ENCODE measurements around the gene BACE2. TPM values are rescaled to one million over a fixed set of nuclear protein-coding genes. Genes with fewer than 3 reads are reported as not detected.
"Not testable (repeated sequence)": the region's sequence is repeated elsewhere in the genome, so short reads cannot be mapped to it uniquely, and the experiment has no call there.

Gene BACE2
- total RNA-seq, 4 donors from 2014 or later, result 23.9 to 59.4 (median 36.6) TPM

DNA sequence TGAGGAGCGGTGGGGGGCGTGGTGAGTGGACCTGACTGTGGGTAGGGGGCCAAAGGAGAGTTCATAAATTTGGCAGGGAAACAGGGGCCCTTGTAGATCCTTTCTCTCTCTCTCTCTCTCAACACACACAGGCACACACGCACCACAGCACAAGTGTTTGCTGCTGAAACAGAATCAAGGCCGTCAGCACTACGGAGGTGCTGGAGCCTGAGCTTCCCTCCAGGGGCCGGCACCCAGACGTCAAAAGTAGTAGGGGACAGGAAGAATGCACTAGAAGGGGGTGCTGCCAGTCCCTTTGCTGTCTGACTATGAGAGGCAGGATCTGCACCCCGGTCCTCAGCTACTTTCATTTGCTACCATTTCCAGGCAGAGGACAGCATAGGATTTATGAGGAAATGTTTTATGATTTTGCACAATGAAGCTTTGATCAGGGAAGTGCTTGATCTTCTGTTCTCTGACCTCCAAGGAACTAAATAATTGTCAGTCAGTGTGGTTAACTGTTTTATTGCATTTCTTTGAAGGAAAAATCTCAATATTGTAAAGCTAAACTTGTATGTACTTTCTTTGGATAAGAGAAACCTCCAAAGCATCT, 74.4 kb downstream of the BACE2 start:
- Histone ChIP-seq H3K9me3 (no peaks in the 10 kb centered on the region), H3K27ac (no peak overlapping the region), H3K4me1 (no peaks in the 10 kb centered on the region), H3K36me3 (peaks cover 35% of the 10 kb centered on the region), H3K27me3 (no peaks in the 10 kb centered on the region), H3K4me3 (no peak overlapping the region)
- WGBS, result 77% methylated on average over 8 of the region's 8 CpGs
- DNase-seq (ENCODE audit: low spot score in 2 of 2), result no peak
- TF ChIP-seq EP300 (IDR thresholded peaks at IDR 0.05) (no peak), POLR2A (IDR thresholded peaks at IDR 0.05) (no peak), POLR2AphosphoS5 (IDR thresholded peaks at IDR 0.05) (no peak)
- TF ChIP-seq, protein P1, sequence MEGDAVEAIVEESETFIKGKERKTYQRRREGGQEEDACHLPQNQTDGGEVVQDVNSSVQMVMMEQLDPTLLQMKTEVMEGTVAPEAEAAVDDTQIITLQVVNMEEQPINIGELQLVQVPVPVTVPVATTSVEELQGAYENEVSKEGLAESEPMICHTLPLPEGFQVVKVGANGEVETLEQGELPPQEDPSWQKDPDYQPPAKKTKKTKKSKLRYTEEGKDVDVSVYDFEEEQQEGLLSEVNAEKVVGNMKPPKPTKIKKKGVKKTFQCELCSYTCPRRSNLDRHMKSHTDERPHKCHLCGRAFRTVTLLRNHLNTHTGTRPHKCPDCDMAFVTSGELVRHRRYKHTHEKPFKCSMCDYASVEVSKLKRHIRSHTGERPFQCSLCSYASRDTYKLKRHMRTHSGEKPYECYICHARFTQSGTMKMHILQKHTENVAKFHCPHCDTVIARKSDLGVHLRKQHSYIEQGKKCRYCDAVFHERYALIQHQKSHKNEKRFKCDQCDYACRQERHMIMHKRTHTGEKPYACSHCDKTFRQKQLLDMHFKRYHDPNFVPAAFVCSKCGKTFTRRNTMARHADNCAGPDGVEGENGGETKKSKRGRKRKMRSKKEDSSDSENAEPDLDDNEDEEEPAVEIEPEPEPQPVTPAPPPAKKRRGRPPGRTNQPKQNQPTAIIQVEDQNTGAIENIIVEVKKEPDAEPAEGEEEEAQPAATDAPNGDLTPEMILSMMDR (IDR thresholded peaks at IDR 0.05), result no peak

DNA sequence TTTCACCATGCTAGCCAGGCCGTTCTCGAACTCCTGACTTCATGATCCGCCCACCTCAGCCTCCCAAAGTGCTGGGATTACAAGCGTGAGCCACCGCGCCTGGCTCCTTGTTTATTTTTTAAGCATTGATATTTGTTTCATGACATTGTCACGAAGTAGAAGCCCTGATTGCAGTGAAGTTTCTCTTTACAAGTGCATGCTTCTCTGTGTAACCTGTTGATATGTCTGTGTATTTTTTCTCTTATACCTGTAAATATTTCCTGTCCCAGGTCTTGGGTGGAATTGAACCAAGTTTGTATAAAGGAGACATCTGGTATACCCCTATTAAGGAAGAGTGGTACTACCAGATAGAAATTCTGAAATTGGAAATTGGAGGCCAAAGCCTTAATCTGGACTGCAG, 75.1 kb downstream of the BACE2 start:
- no peak for DNase-seq (ENCODE audit: low spot score in 2 of 2)
- Histone ChIP-seq H3K27ac (no peak overlapping the region), H3K36me3 (peaks cover 34% of the 10 kb centered on the region), H3K4me3 (no peak overlapping the region), H3K4me1 (no peaks in the 10 kb centered on the region), H3K9me3 (no peaks in the 10 kb centered on the region), H3K27me3 (no peaks in the 10 kb centered on the region)
- TF ChIP-seq POLR2A (IDR thresholded peaks at IDR 0.05) (no peak), POLR2AphosphoS5 (IDR thresholded peaks at IDR 0.05) (no peak), EP300 (IDR thresholded peaks at IDR 0.05) (no peak)
- TF ChIP-seq, protein P1 (IDR thresholded peaks at IDR 0.05), result no peak
- WGBS, result 94% methylated on average over 7 of the region's 7 CpGs

DNA sequence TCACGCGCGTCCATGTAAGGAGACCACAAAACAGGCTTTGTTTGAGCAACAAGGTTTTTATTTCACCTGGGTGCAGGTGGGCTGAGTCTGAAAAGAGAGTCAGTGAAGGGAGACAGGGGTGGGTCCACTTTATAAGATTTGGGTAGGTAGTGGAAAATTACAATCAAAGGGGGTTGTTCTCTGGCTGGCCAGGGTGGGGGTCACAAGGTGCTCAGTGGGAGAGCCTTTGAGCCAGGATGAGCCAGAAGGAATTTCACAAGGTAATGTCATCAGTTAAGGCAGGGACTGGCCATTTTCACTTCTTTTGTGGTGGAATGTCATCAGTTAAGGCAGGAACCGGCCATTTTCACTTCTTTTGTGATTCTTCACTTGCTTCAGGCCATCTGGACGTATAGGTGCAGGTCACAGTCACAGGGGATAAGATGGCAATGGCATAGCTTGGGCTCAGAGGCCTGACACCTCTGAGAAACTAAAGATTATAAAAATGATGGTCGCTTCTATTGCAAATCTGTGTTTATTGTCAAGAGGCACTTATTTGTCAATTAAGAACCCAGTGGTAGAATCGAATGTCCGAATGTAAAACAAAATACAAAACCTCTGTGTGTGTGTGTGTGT, 76.4 kb downstream of the BACE2 start:
- 86% methylated on average over 8 of the region's 8 CpGs for WGBS
- DNase-seq (ENCODE audit: low spot score in 2 of 2); H3K27me3 ChIP-seq: not testable (repeated sequence)

DNA sequence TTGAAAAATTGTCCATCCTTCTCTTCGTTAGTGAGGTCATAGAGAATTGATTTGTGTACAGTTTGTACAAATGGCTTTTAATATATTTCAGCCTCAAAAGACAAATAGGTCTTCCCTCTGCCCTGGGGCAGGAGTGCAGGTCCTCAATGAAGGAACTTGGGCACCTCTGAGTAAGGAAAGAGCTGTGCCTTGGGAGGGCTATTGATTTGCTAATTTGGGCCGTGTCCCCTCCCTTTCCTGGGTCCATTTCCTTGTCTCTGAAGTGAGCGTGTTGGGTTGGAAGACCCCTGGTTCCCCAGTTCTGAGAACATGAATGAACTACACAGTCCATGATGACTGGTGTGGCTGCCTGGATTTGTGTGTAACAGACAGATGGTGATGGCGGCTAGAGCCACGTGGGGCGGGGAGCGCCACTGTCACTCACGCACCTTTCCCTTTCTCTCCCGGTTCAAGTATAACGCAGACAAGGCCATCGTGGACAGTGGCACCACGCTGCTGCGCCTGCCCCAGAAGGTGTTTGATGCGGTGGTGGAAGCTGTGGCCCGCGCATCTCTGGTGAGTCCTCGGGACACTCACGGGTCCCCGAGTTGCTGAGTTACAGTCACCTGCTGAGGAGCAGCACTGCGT, 77.7 kb downstream of the BACE2 start:
- Histone ChIP-seq H3K27ac (no peak overlapping the region), H3K36me3 (peaks cover 31% of the 10 kb centered on the region), H3K27me3 (no peaks in the 10 kb centered on the region), H3K4me3 (no peak overlapping the region), H3K9me3 (no peaks in the 10 kb centered on the region), H3K4me1 (peaks cover 10% of the 10 kb centered on the region)
- no peak for TF ChIP-seq POLR2AphosphoS5 (IDR thresholded peaks at IDR 0.05)
- TF ChIP-seq, protein P1 (IDR thresholded peaks at IDR 0.05), result no peak
- TF ChIP-seq EP300 (IDR thresholded peaks at IDR 0.05), result no peak
- TF ChIP-seq POLR2A (IDR thresholded peaks at IDR 0.05), result no peak
- DNase-seq (ENCODE audit: low spot score in 2 of 2), result no peak
- WGBS, result 97% methylated on average over 20 of the region's 20 CpGs

More for the DNA sequence above, 76.4 kb downstream of the BACE2 start:
- H3K27ac ChIP-seq, H3K4me1 ChIP-seq, H3K9me3 ChIP-seq, H3K4me3 ChIP-seq: not testable (repeated sequence)
- peaks cover 35% of the 10 kb centered on the region for H3K36me3 ChIP-seq

DNA sequence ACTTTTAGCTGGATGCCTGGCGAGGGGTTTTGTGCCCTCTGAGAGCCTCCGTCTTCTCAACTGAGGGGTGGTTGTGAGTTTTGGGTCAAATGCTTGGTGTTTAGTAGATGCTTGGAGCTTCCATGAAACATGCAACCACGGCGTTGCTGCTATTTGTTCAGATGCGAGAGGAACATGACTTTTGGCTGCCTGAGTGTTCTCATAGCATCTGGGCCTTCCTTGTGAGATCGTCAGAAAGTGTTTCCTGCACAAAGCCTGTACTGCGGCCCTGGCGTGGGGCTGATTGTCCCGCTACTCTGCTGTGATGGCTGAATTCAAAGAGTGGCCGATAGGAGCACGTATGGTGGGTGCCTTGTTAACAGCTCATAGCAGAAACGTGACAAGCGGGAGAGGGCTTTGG, 78.8 kb downstream of the BACE2 start:
- H3K36me3 ChIP-seq, result peaks cover 41% of the 10 kb centered on the region
- WGBS, result 89% methylated on average over 13 of the region's 13 CpGs

More for the DNA sequence above, 78.8 kb downstream of the BACE2 start:
- DNase-seq (ENCODE audit: low spot score in 2 of 2), result no peak
- Histone ChIP-seq H3K9me3 (no peaks in the 10 kb centered on the region), H3K4me3 (no peak overlapping the region), H3K27me3 (no peaks in the 10 kb centered on the region), H3K27ac (peak overlapping the region; percentile 51), H3K4me1 (peaks cover 19% of the 10 kb centered on the region)
- TF ChIP-seq EP300 (IDR thresholded peaks at IDR 0.05) (no peak), POLR2A (IDR thresholded peaks at IDR 0.05) (no peak), POLR2AphosphoS5 (IDR thresholded peaks at IDR 0.05) (no peak)
- TF ChIP-seq, protein P1 (IDR thresholded peaks at IDR 0.05), result no peak

Data from suprapubic skin (tissue), 4 donors.